GM18505 (cell line): ENCODE measurements around the gene DLG5.

Experiments used
- ATAC-seq: cut with Tn5 transposase; IDR thresholded peaks from one replicate; pipeline ENCODE4 v1.9.1; 2021; ENCODE audit not compliant: unreplicated experiment
- POLR2A ChIP-seq: IDR thresholded peaks from 4 replicates; pipeline ENCODE4 v1.6.1; 2011; ENCODE audit warnings: borderline replicate concordance; ENCODE audit not compliant: insufficient read depth, insufficient read length; ENCODE audit errors: extremely low read depth

Gene DLG5

DNA sequence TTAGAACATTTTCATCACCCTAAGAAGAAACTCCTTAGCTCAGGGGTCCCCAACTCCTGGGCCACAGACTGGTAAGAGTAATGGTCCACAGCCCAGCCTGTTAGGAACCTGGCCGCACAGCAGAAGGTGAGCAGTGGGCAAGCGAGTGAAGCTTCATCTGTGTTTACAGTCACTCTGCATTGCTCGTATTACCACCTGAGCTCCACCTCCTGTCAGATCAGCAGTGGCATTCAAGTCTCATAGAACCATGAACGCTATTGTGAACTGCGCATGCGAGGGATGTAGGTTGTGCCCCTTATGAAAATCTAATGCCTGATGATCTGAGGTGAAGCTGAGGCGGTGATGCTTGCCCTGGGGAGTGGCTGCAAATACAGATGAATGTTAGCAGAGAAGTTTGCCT, 37.3 kb upstream of the DLG5 start:
- no peak for TF ChIP-seq POLR2A
- ATAC-seq: no peak

DNA sequence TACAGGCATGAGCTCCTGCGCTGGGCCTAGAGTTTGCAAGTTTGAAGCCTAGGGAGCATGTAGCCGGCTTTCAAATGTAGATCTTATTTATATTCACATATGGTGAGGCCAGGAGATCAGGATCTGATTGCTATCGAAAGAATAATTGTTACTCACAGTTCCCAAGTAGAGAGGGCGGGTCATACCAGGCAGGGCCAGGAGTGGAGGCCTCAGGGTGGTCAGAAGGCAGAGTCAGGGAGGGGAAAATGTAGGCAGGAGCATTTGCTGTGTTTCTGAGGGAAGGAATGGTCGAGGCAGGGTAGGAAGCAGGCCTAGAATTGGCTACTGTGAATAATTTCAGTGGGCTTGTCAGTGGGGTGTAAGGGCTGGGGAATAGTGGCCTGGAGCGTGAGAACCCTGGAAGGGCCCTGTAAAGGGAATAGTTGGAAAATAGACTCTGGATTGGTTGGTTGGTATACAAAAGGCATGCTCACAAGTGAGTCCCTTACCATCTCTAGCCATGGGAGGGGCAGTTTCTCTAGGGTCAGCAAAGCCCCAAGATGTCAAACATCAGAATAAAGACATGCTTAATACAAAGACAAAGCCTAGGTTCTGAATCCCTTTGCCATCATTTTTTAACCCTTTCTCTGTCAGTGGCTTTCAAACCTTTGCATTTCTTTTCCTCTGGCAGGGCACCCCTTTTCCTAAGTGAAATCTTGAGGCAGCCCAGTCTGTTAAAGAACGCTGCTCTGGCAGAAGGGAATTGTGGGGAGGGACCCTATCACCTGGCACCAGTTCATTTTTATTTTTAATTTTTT, 36.0 kb upstream of the DLG5 start:
- TF ChIP-seq POLR2A: no peak
- ATAC-seq: no peak

DNA sequence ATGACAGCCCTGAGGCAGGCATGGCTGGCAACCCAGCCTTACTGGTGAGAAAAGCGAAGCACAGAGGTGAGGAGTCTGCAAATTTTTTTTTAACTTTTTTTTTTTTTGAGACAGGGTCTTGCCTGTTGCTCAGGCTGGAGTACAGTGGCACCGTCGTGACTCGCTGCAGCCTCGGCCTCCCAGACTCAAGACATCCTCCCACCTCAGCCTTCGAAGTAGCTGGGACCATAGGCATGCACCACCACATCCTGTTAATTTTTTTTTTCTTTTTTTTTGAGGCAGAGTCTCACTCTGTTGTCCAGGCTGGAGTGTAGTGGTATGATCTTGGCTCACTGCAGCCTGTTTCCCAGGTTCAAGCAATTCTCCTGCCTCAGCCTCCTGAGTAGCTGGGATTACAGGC, 35.1 kb upstream of the DLG5 start:
- TF ChIP-seq POLR2A: no peak
- ATAC-seq: no peak

DNA sequence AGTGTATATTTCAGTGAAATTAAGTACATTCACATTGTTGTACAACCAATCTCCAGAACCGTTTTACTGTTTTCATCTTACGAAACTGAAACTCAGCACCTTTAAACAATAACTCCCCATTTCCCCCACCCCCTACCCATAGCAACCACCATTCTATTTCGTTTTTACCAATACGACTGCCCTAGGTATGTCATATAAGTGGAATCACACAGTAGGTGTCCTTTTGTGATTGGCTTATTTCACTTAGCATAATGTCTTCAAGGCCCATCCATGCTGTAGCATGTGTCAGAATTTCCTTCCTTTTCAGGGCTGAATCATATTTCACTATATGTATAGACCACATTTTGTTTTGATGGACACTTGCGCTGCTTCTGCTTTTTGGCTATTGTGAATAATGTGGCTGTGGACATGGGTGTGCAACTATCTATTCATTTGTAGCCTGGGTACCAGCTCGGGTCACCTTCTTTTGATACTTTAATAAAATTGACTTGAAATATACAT, 34.3 kb upstream of the DLG5 start:
- TF ChIP-seq POLR2A: no peak
- ATAC-seq: no peak

DNA sequence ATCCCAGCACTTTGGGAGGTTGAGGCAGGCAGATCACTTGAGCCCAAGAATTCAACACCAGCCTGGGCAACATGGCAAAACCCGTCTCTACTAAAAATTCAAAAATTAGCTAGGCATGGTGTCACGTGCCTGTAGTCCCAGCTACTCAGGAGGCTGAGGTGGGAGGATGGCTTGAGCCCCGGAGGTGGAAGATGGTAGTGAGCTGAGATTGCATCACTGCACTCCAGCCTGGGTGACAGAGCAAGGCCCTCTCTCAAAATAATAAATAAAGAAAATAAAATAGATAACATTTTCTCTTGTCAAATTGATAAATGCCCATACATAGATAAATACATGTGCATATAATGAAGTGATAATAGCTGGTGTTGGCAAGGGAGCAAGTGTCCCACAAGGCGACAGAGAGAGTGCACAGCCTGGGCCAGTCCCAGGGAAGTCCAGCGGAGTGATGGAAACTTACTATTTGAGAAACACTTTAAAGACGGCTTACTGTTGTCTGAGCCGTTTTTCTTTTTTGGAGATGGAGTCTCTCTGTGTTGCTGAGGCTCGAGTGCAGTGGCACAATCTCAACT, 33.4 kb upstream of the DLG5 start:
- no peak for ATAC-seq
- TF ChIP-seq POLR2A: no peak

DNA sequence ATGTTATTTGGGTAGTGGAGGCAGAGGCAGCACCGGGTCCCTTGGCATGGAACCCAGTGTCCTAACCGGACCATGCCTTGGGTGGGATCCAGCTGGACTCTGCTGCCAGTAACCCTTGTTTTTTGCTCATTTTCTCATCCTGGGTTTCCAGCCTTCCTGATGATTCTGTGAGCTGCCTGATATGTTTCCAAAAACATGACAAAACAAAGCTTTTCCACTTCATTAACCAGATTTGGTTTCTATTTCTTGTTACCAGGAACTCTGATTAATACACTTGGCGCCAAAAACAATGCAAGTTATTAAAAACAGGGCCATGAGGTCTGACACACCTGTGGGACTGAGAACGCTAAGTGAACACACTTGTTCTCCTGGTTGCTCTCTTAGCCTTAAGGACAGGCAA, 32.8 kb upstream of the DLG5 start:
- no peak for TF ChIP-seq POLR2A
- no peak for ATAC-seq

DNA sequence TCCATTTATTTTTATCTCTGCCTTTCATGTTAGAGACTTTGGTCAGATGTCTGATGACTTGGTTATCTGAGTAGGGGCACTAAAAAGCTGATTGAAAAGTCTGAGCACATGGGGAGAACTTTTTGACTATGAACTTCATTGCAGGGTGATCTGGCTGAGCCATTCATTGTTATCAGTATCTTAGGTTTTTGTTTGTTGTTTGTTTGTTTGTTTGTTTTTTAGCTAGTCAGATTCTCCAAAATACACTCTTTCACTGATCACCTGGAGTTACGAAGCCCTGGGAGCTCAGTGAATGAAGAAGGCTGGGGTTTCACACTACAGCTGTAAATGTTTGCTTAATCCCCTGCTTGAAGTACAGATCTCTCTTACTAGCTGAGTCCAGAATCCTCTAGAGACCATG, 28.6 kb upstream of the DLG5 start:
- TF ChIP-seq POLR2A: no peak
- ATAC-seq: no peak

DNA sequence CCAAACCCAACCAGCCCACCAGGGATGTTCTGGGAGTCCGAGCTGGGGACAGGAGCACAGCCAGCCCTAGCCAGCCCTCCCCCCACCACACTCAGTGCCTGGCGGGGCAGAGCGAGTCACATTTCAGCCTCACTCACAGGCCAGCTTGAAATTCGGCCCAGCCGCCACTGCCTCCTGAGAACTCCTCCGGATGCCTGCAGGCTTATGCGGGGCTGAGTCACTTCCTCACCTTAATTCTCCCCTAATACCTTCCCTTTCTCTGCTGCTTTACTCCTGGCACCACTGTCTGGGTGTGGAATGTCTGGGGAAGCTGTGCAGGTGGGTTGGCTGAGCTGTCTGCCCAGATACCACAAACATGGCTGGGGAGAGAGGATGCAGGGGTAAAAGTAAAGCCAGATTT, 22.6 kb upstream of the DLG5 start:
- no peak for ATAC-seq
- no peak for TF ChIP-seq POLR2A

DNA sequence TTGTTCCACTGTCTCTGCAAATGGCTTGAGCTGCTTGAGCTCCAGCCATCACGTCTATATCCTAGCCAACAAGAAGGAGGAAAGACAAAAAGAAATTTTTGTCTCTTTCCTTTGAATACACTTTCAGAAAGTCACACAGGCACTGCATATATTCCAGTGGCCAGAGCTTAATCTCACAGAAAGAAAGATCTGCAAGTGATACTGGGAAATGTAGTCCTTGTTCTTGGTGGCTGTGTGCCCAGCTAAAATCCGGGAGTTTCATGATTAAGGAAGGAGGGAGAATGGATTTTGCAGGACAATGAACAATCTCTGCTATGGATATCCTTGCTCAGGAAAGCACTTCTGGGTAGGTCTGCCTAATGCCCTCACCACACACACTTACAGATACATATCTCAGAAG, 19.5 kb upstream of the DLG5 start:
- TF ChIP-seq POLR2A: no peak
- ATAC-seq: no peak

DNA sequence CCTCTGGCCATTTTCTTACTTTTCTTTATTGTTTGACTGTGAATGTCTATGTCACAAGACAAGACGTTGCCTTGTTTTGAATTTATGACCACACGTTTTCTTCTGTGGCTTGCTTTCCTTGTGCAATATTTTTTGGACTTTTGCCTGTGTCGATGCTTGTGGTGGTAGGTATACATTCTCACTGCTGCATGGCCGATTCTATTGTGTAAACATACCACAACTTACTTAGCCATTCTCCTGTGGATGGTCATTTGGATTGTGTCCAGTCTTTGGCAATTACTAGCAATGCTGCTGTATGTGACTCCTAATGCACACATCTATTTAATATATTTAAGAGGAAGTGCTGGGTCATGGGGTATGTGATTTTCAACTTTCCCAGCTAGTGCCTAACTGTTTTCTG, 18.0 kb upstream of the DLG5 start:
- no peak for ATAC-seq
- no peak for TF ChIP-seq POLR2A

DNA sequence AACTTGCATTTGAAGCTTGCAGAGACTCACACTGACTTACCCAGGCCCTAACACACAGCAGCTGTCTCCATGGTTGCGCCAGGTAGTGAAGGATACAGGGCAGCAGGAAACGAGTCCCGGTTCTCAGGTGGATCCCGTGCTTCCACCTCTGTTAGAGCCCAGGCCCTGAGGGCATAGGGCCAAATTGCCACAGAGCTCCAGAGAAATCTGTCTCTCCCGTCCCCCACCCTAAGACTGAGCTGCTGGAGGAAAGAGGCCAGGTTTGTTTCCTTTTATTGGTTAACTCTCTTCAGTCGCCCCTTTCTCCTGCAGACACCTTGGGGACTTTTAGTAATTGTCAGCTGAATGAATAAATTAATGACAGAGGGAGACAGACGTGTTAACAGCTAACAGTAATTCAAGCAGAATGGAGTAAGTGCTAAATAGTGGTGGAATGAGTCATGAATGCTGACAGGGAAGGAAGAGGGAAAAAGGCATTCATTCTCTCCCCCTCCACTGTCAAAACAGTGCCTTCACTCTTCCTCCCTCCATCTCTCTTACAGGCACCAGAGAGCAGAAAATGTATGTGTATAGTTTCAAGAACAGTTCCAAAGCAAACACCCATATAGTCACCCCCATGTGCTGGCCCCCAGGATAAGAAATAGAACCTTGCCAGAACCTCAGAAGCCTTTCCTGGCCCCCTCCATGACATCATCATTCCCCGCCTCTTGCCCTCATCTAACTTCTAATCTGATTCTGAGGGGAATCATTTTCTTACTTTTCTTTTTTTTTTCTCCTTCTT, 16.8 kb upstream of the DLG5 start:
- no peak for ATAC-seq
- TF ChIP-seq POLR2A: no peak

DNA sequence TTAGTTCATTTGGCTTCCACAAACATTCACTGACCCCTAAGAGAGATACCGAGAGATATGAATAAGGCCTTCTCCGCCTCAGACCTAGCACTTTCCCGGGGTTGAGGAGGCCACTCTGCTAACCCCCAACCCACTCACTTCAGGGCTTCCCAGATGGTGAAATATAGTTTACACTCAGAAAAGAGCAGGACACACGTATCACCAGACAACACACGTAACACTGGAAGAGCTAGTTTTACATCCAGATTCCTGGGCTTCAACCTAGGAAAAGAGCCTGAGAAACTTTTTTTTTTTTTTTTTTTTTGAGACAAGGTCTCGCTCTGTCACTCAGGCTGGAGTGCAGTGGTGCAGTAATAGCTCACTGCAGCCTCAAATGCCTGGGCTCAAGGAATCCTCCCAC, 15.2 kb upstream of the DLG5 start:
- no peak for TF ChIP-seq POLR2A
- no peak for ATAC-seq

DNA sequence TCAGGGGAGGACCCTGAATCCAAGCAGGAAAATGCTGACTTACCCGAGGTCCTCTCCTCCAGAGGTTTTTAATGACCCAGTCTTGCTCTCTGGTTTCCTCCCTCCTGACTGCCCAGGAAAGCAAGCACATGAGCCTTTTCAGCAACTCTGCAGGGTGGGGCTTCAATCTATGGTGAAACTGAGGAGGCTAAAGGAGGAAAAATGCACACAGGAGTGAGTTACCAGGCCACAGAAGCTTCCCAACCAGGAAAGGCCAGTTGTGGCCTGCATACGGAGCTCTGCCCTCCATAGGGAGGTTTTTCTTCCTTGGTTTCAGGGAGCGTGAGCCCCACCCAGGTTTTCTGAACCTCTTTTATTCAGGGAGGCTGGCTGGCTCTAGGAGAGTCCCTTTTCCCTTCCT, 14.1 kb upstream of the DLG5 start:
- ATAC-seq: no peak

DNA sequence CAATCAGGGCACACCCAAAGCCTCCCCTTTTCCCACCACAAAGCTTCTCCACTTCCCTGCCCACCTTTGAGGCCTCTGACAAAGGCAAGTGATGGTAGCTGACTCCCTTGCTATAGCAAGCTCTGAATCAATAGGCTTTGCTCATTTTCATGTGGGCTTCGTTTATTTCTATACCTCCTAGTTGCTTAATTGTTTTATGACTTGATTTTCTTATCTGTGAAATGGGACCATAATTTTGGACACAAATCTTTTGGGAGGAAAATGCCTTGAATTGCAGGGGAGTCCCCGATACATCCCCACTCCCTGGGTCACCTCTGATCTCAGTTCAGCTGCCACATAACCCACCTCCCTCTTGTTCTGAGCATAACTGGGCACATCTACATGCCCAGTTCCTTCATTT, 13.7 kb upstream of the DLG5 start:
- TF ChIP-seq POLR2A: no peak
- ATAC-seq: no peak

More for the DNA sequence above, 14.1 kb upstream of the DLG5 start:
- TF ChIP-seq POLR2A: no peak
